HG02970 (cell line): ENCODE results near the gene CDC23.
"Not testable (repeated sequence)": the region's sequence is repeated elsewhere in the genome, so short reads cannot be mapped to it uniquely, and the experiment has no call there.

Experiments used
- ATAC-seq: cut with Tn5 transposase; IDR thresholded peaks from one replicate; pipeline ENCODE4 v1.9.1; 2021; ENCODE audit warnings: mild to moderate bottlenecking, moderate library complexity, moderate number of reproducible peaks; ENCODE audit not compliant: unreplicated experiment, low FRiP score

The CDC23 gene

DNA sequence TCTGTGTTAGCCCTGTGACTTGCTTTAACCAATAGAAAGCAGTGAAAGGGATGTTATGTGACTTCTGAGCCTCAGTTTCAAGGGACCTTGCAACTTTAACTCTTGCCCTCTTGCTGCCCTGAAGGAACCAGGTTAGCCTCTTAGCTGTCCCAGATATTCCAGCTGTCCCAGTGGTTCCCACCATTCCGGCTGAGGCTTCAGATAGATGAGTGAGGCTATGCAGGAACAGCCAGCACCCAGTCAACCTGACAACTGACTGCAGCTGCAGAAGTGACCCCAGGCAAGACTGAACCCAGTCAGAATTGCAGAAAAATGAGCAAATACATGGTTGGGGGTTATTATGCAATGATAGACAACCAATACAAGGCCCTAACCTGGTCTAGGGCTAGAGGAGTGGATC lies 10.4 kb upstream of the CDC23 start:
- no peak for ATAC-seq

DNA sequence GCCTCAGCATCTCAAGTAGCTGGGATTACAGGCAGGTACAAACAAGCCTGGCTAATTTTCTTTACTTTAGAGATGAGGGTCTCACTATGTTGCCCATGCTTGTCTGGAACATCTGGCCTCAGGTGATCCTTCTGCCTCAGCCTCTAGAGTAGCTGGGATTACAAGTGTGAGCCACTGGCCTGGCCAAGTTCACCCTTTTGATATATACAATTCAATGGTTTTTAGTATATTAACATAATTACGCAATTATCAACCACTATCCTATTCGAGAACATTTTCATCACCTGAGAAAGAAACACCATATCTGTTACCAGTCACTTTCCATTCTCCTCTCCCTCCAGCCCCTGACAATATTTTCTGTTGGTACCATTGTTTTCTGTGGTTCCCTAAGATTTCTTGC lies 3.7 kb upstream of the CDC23 start:
- no peak for ATAC-seq

DNA sequence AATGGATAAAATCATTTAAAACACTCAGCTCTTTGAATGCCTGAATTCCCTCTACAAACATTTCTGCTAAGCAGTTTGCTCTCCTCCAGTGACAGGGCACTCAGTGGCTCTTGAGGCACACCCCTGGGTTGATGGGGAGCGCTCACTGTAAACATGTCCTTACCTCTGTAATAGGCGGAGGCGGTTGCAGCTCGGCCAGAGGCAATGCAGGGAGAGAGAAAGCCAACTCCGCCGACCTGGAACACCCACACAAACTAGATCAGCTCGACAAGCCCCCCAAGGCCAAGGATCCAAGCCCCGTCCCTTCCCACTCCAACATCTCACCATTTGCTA lies 329 bp downstream of the CDC23 start:
- peak; percentile 14 for ATAC-seq

DNA sequence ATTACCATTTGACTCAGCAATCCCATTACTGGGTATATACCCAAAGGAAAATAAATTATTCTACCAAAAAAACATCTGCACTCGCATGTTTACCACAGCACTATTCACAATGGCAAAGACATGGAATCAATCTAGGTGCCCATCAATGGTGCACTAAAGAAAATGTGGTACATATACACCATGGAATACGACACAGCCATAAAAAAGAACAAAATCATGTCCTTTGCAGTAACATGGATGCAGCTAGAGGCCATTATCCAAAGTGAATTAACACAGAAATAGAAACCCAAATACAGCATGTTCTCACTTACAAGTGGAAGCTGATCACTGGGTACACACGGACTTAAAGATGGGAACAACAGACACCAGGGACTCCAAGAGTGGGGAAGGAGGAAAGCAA lies 2.1 kb downstream of the CDC23 start:
- no peak for ATAC-seq

DNA sequence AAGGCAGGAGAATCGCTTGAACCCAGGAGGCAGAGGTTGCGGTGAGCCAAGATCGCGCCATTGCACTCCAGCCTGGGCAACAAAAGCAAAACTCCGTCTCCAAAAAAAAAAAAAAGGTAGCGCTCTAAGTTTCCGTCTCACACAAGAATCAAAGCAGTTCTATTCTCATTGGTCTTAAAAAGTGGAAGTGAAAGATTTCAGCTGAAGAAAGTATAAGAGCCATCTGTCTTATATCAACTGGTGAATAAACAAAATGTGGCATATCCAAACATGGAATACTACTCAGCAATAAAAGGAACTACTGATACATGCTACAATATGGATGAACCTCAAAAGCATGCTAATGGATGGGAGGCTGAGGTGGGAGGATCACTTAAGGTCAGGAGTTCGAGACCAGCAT lies 19.3 kb downstream of the CDC23 start:
- ATAC-seq, result not testable (repeated sequence)

DNA sequence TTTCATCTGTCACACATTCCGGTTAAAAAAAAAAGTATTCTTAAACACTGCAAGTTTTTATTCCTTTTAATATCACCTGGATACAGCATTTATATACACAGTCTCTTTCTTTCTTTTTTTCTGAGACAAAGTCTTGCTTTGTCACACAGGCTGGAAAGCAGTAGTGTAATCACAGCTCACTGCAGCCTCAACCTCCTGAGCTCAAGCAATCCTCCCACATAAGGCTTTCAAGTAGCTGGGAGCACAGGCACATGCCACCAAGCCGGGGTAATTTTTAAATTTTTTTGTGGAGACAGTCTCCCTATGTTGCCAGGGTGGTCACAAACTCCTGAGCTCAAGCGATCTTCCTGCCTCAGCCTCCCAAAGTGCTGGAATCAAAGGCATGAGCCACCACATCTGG lies 20.3 kb downstream of the CDC23 start:
- ATAC-seq, result no peak

DNA sequence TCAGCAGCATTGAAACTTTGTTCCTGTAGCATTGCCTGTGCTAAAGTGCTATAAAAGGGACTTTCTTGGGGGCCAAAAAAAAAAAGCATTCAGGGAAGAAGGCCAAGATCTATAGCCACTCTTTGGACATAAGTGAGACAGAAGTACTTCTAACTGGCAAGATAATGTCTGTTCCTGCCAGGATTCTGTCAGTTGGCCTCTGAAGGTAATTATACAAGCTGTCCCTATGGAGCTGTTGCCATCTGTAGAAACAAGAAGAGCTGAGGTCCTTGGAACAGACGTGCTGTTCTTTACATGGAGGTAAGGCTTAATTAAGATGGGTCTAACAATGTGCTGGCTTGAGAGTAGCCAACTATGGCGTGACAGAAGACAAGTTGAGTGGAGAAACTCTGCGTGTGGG lies 24.5 kb downstream of the CDC23 start:
- no peak for ATAC-seq

DNA sequence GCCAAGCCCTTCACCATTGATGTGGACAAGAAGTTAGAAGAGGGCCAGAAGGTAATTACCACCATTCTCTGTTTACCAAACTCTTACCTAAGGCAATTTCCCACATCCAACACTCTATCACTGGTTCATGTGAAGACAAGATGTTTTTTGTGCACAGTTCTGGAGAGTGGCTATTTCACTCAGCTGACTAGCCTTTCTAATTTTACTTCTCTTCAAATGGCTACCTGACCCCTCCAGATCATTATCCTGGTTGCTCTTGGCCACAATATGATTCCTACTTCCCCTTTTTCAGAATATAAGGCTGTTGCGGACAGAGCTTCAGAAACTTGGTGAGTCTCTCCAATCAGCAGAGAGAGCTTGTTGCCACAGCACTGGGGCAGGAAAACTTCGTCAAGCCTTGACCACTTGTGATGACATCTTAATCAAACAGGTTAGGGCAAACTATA lies 27.1 kb downstream of the CDC23 start:
- ATAC-seq, result no peak

DNA sequence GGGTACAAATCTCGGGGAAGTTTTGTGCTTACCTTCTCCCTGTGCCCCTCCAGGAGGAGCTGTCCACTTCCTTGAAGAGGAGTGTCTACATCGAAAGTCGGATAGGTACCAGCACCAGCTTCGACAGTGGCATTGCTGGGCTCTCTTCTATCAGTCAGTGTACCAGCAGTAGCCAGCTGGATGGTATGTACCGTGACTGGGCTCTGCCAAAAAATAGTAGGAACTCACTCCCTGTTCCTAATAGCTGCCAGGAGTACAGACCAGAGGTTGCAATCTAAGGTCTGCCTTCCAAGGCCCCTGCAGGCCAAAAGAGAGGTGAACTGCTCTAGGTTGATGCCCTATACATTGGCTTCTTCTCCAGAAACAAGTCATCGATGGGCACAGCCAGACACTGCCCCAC lies 30.3 kb downstream of the CDC23 start:
- ATAC-seq, result no peak

DNA sequence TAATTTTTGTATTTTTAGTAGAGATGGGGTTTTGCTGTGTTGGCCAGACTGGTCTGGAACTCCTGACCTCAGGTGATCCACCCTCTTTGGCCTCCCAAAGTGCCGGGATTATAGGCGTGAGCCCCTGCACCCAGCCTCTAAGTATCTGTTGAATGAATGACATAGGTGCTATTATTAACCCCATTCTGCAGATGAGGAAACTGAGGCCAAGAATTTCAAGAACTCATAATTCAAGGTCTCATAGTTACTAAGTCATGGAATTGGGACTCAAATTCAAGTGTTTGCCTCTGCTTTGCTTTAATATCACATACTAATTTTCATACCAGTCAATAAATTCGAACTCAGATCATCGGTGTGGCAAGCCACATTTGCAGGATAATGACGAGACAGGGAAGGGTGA lies 32.3 kb downstream of the CDC23 start:
- no peak for ATAC-seq

DNA sequence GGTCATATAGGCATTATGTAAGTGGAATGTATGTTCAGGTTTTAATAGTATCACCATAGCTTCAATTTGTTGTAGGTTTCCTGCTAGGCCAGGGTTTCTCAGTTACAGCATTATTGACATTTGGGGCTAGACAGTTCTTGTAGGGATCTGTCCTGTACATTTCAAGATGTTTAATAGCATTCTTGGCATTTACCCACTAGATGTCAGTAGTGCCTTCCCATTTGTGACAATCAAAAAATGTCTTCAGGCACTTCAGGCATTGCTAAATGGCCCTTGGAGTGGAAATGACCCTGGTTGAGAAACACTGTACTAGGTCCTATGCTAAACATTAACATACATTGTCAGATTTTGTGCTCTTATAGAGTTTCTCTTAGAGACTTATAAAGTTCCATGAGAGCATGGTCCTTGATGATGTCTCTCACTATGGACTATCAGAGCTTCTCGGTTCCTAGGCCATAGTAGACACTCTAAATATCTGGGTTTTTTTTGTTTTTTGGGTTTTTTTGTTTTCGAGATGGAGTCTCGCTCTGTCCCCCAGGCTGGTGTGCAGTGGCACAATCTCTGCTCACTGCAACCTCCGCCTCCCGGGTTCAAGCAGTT lies 32.8 kb downstream of the CDC23 start:
- ATAC-seq, result no peak

DNA sequence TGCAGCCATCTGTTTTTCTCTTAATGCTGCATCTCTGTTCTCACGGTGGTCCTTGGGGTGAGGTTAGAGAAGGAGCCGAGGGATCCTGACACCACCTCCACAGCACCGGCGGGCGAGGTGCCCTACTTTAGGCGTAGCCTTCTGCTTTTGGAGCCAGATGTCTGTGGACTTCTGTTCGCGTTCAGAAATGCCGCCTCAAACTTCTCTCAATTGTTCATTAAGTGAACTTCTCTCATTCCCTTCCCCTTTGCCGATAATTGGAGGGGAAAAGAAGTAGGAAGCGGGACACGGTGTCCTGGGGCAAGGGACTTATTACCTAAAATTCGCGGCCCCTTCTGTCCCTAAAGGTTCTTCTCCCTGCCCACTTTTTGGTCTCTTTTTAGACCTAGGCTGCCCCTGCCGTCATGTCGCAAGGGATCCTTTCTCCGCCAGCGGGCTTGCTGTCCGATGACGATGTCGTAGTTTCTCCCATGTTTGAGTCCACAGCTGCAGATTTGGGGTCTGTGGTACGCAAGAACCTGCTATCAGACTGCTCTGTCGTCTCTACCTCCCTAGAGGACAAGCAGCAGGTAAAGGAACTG lies 33.8 kb downstream of the CDC23 start:
- ATAC-seq, result no peak

DNA sequence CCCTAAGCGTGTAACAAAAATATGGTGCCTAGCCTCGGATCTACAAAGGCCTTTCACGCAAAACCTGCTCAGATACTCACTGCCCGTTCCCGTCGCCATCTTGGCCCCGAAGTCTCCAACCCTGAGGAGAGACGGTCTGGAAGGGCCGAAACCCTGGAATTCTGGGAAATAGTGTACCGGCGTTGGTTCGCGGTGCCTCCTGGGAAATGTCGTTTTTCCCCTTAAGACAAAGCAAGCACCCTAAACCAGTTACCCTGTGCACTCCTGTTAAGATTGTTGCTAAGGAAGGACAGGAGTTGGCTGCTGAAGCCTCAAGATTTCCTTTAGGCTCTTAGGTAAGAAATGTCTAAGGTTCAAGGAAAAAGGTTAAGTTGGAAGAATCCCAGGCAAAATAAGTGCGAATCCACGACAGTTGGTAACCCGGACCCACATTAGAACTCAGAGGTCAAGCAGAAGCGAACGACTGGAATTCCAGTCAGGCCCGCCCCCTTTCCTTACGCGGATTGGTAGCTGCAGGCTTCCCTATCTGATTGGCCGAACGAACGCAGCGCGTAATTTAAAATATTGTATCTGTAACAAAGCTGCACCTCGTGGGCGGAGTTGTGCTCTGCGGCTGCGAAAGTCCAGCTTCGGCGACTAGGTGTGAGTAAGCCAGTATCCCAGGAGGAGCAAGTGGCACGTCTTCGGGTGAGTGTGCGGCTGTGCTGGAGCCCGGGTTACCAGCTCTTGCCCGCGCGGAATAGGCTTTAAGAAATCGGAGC lies 34.4 kb downstream of the CDC23 start, which contains the start of the genes BRD8 and KIF20A:
TSS of gene BRD8 (minus strand) at position 115 of the 761 bp plus-strand sequence. CDS start at position 99, 16 bp downstream.
TSS of gene KIF20A (plus strand) at position 597 of the 761 bp plus-strand sequence. CDS start 569 bp downstream, outside the sequence.
- ATAC-seq, result peak; percentile 85

DNA sequence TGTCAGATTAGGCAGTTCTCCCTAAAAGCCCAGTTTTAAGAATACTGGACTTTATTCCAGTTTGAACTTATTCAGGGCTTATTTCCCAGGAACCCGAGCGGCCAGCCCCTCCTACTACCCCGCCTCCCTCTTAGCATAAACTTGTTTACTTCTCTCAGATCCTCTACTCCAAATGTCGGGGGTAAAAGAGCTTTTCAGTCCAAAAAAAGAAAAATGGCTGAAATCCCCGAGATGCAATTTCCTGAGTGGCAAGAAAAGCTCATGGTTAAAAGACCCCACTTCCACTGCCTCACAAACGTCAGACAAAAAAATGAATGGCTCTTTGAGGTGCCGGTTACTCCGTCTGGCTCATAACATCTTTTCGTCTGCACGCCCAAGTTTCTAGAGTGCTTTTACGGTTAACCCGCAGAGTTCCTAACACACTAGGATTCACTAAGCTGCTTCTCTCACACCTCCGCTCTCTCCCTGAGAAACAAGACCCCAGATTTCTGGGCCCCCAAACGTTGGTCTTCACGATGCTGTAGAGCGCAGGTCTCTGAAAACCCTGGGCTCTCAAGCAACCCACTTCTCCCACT lies 35.1 kb downstream of the CDC23 start:
- ATAC-seq, result peak; percentile 3

DNA sequence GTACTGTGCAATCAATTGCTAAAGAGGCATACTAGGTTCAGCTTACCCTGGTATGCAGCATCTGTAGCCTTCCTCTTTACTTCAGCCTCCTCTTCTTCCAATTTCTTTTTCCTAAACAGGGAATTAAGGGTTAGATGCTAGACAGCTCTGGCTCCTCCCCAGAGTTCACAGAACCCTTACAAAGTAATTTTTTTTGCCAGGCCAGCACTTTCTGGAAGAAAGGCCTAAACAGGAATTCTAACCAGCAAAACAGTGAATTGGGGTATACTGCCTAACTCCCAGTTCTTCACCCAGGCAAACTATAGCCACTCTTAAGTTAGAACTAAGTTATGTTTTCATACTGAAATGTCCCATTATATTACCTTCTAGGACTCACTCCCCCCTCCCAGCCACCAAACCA lies 42.8 kb downstream of the CDC23 start:
- no peak for ATAC-seq

DNA sequence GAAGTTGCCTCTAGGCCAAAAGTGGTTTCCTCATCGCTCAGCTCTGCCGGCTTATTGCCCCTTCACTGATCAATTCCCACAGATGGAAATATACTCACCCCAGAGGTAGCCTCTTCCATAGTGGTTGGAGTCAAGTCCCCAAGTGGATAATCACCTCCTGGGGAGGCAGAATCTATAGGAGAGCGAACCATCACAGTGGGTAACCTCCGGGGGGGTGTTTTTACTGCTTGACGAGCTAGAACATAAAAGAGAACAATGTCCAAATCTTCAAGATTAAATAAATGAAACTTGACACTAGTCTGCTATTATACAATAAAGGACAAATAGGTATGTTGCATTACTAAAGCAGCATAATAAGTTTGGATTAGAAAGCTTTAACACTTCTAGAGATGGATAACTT lies 44.0 kb downstream of the CDC23 start:
- no peak for ATAC-seq

DNA sequence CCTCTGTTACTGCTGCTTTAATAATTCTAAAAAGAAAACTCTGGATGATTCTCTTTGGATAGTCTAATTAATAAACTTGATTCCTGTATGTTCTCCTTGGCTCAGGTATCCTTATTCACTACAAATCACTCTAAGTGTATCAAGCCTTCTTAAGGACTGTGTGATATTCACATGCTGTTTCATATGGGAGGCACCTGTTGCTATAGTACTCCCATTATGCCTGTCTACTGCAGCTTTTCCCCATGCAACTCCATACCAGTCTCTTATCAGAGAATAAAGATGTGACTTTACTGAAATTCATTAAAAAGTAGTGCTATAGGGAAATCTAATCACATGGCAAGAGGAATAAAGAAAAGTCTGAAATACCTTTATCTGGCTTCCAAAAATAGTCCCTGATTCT lies 49.4 kb downstream of the CDC23 start:
- no peak for ATAC-seq

DNA sequence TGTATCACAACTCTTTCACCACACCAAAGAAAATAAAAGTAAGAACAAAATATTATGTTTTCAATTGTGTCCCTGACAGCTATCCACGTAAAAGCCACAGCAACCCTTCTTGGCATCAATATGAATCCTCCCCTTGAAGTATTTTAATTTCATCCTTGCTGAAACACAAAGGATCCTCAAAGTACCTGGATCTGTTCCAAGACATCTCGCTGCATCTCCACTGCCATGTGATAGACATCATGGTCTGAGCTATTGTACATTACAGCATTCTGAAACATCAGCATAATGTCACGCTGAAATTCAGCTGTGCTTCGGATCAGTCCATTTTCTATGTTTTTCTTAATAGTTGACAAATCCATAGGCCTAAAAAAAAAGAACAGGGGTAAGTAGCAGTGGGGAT lies 52.4 kb downstream of the CDC23 start:
- ATAC-seq, result no peak

DNA sequence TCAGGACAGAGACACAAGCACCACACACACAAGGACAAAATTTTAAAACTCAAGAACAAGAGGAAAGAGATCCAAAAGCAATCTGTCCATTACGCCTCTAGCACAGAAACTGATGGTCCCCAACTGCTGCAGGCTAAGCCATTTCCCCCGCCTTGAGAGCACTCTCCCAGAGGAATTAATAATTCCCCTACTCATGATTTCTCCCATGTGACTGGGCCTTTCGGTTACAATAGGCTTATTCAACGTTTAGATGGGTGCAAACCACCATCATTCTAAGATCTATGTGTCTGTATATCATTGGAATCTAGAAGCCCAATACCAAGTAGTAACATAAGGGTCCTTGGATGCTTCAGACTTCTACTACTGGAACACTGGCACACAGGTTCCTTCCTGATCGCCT lies 53.5 kb downstream of the CDC23 start:
- ATAC-seq, result no peak

DNA sequence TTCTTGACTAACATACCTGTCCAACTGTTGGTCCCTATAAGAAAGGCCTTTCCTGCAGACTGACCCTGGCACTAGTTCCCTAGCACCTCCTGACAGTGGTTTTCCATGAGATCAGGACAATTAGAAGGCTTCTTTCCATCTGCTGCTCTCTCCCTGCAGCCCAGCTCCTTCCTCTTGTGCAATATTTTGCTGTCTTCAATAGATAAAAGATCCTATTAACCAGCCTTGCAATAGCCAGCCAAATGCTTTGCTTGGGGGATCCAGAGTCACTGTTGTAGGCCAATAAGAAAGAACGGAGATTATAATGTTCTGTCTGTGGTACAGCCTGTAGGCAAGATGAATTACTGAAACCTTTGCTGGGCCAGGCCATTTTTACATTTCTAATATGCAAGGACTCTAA lies 55.5 kb downstream of the CDC23 start:
- no peak for ATAC-seq

DNA sequence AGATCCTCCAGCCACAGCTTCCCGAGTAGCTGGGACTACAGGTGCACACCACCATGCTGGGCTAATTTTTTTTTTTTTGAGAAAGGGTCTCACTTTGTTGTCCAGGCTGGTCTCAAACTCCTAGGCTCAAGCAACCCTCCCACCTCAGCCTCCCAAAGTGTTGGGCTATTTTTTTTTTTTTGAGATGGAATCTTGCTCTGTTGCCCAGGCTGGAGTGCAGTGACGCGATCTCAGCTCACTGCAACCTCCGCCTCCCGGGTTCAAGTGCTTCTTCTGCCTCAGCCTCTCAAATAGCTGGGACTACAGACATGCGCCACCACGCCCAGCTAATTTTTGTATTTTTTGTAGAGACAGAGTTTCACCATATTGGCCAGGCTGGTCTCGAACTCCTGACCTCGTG lies 57.1 kb downstream of the CDC23 start:
- ATAC-seq, result not testable (repeated sequence)
